NCI-H1105 (cell line): ENCODE data around the gene KYNU.

Experiments used
- DNase-seq: peaks from one replicate; lab custom pipeline; 2025; lab: John Stamatoyannopoulos, UW

The KYNU gene

DNA sequence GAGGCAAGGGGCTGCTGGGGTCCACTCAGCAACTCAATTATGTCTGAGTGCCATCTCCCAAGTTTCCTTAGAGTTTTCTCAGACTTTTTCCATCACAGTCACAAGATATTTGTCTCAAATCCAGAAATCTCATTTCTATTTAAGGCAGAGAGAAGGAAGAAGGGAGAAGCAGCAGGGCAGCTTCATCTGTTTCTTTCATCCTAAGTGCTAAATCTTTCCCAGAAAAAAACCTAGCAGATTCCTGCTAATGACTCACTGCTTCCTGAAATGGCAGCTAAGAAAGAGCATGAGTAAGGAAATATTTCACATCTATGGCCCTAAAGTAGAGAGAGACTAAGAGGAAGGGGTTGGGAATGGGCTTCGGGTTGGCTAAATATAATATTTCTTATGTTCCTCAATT lies 88.0 kb downstream of the KYNU start:
- no peak for DNase-seq

GRCh38 chr2:142966284-142966683 lies 88.8 kb downstream of the KYNU start:
- DNase-seq: no peak

- DNase-seq: no peak
Observed at GRCh38 chr2:142967060-142967459, 89.6 kb downstream of the KYNU start.

DNA sequence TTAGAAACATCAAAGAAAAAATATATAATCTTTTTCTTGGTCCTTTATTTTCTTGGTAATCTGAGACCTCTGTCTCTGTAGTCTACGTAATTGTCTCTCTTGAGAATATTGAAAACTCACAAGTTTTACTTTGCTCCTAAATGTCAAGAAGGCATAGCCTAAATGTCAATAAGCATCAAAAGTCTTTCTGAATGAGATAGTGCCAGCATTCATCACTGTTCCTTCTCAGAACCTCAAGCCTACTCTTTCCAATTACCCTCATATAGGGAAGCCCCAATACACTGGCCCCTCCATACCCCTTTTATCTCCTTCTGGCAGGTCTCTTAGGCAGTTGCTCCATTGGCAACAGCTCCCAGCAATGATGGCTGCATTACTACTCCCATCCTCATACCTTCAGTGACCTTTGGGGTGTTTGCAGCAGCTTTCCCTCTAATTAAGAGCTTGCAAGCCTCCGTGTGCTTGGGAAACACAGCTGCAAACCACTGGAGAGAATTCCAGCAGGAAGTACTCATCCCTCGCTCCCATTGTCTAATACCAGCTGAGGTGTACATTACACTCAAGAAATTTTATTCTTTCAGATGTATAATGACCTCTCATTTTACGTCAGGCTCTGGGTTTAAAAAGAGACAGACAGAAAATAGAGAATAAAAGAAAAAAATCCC lies 95.8 kb downstream of the KYNU start:
- DNase-seq: no peak

DNA sequence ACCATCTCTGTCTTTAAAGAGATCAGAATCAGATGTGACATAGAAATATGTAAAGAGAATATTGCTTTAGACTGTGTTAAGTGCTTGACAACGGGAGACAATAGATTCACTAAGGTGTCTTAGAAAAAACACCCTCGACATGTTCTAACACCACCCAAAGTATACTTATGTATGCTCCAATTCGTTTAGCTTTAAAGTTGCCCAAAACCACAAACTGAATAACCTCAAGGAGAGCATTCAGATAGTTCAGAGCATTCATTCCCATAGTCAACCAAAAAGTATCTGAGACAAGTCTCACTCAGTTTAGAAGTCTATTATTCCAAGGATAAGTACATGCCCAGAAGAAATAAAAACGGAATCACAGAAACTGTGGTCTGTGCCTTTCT lies 96.4 kb downstream of the KYNU start:
- no peak for DNase-seq

DNA sequence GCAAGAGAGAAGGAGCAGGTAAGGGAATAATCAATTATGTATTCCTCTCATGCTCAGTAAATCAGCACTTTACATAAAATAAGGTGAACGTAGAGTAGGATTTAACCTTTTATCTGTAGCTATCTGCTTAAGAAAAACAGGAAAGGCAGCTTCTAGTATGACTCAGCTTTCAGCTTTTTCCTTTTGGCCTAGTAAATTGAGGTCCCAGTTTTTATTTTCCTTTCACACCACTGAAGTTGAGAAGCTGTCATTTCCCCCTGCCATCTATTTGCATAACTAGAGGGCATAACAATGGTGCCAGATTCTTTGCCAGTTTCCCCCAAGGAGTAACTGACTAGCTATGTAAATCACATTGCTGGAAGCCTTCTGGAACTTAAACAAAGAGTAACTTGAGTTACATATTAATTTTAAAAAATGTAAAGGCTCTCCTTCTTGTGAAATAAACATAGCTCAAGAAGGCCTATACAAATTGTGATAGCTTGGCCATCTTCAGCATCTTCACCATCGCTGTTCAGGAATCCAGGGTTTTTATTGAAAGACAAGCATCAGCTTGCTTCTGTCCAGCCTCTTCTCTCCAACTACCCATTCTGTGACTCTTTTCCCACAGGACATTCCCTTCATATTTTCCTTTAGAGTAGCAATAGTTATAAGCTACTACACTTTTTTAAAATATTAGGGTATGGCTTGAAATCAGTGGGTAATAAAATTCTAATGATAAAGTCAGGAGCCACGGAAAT lies 97.0 kb downstream of the KYNU start:
- DNase-seq: no peak

- no peak for DNase-seq
Observed at GRCh38 chr2:142975239-142975638, 97.8 kb downstream of the KYNU start.

DNA sequence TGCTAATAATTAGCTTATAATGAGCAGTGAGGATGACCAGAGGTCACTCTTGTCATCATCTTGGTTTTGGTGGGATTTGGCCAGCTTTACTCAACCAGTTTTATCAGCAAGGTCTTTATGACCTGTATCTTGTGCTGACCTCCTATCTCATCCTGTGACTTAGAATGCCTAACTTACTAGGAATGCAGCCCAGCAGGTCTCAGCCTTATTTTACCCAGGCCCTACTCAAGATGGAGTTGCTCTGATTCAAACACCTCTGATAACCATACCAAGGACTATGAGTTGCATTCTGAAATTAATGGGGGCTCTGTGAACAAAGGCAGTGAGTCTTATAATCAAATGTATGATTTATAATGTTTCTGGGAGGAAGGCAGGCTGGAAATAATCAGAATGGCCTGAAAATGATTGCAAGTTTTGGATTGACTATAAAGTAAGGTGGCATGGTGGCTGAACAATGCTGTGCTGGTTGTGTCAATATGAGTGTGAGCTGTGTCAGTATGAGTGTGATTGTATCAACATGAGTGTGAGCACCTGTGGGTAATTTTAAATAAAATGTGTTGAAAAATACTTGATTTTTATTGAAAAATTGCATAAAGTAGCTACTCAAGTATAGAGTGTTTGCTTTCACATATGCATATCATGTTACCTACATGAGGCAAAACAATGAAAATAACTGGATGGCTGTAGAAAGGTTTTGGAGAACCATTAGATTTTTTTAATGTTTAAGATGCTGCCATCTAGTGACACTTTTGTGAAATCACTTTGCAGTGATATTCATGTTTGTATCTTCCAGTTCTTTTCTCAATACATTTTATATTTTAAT lies 103.0 kb downstream of the KYNU start:
- peak; percentile 21 for DNase-seq

- DNase-seq: no peak
Observed at GRCh38 chr2:142981069-142981378, 103.6 kb downstream of the KYNU start.

- DNase-seq: no peak
Observed at GRCh38 chr2:142981756-142982155, 104.3 kb downstream of the KYNU start.

DNA sequence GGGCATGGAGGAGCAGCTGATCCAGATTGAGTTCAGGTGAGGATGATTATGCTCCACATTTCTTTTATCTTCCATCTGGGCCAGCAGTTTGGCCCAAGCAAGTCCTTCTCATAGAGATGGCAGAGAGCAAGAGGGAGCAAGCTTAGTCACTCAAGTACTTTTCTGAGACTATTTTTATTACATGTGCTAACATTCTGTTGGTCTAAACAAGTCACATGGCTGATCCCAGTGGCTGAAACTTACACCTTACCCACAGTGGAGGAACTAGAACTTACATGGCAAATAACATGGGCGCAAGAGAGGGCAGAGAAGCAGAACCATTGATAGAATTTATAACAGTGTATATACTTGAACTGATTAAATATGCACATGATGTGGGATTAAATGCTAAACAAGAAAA lies 105.7 kb downstream of the KYNU start:
- no peak for DNase-seq

- DNase-seq: no peak
Observed at GRCh38 chr2:142984657-142985056, 107.2 kb downstream of the KYNU start.

GRCh38 chr2:142987044-142987443 lies 109.6 kb downstream of the KYNU start:
- no peak for DNase-seq

- peak; percentile 20 for DNase-seq
Observed at GRCh38 chr2:142989273-142990204, 112.1 kb downstream of the KYNU start.

DNA sequence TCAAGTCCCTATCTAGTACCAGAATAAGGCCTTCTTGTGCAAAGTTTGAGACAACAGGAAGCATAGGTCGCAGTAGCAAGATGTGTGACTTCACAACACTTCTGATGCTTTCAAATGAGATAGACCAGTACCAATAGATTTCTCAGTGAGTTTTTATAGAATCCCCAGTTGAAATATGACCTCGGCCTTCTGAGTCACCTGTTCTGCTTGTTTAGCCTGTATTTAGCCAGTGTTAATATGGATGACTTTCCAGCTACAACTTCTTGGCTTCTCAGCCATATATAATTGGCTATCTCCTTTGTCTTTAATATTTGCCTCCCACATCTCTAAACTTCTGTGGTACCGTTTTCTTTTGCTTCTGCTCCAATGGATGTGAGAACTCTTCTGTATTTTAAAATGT lies 113.8 kb downstream of the KYNU start:
- no peak for DNase-seq

GRCh38 chr2:142992840-142993239 lies 115.4 kb downstream of the KYNU start:
- DNase-seq: no peak

DNA sequence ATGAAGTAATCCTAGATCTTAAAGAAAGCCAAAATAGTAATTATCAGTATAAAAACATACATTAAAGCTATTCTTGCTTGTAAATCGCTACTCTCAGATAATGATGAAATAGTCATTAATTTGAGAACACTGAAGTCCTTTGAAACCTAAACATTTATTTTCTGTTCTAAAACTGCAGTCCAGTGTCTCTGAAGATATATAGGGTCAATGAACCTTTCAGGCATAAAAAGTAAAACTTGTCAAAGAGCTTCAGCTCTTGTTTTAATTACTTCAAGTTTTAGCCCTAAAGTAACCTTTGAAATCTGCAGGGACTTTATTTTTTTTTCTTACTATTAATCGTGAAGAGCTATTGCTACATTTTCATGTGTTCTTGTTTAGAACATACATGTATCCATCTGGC lies 116.3 kb downstream of the KYNU start:
- DNase-seq: no peak

DNA sequence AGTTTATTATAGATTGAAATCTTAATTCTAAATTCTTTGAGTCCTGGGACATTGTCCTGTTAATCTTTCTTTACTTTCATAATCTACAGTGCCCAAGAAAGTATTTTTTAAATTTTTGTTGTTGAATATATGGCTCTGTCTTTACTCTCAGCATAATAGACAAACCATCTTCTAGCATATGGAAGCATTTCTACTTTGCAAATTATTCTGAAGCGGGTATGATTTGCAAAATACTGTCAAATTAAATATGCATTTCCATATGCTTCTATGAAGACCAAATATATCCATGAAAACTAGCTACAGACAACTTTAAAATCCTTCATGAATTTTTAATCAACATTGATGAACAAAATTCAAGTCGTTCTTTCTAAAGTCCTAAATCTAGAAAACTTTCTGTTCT lies 117.2 kb downstream of the KYNU start:
- no peak for DNase-seq

- DNase-seq: no peak
Observed at GRCh38 chr2:142997231-142997630, 119.8 kb downstream of the KYNU start.

DNA sequence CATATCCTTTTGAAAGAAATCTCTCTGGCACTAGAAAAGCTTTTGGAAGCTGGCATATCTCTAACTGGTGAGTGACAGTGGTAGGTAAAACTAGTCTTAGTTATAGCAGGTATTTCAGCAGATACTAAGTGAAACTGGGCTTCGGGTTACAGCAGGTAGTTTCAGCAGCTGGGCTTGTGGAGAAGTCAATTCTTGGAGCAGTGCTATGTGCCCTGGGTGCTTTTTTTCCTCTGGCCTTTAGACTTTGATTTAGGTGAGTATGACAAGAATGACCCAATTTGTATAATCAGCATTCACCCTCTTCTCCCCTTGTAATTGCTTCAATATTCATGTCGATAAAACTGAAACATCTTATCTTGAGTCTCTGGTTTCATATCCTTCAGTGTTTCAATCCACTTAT lies 123.1 kb downstream of the KYNU start:
- no peak for DNase-seq

DNA sequence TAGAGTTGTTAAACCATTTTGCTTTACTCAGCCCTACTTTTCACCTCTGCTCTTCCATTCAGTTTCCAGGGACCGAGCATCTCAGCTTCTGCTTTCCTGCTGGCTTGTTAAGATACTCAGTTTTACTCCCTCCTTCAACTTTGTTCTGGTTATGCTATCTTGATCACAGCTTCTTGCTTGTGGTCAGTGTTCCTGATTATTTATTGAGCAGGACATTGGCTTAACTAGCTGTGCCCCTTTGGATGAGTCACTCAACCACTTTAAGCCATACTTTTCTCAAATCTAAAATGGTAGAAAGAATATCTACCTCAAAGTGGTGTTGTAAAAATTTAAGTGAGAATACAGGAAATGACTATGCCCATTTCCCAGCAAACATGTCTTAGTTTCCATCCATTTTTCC lies 124.0 kb downstream of the KYNU start:
- DNase-seq: no peak

- no peak for DNase-seq
Observed at GRCh38 chr2:143015656-143016055, 138.2 kb downstream of the KYNU start.
